ENCODE measurements around the gene UPK2. TPM values are rescaled to one million over a fixed set of nuclear protein-coding genes. Genes with fewer than 3 reads are reported as not detected.
"Not testable (repeated sequence)": the region's sequence is repeated elsewhere in the genome, so short reads cannot be mapped to it uniquely, and the experiment has no call there.

Gene UPK2
- polyA plus RNA-seq, 5 donors: 1.9 to 3.8 (median 3.4) TPM

- no peak for DNase-seq
Measured at GRCh38 chr11:118933486-118933885, 22.6 kb upstream of the UPK2 start.

- no peak for DNase-seq
Measured at GRCh38 chr11:118935376-118935775, 20.7 kb upstream of the UPK2 start.

- no peak for DNase-seq
Measured at GRCh38 chr11:118938491-118939403, 17.4 kb upstream of the UPK2 start.

GRCh38 chr11:118939404-118939915 lies 16.6 kb upstream of the UPK2 start:
- DNase-seq: no peak

GRCh38 chr11:118939953-118940598 lies 16.0 kb upstream of the UPK2 start:
- no peak for DNase-seq

GRCh38 chr11:118947091-118947490 lies 9.0 kb upstream of the UPK2 start:
- DNase-seq: no peak

GRCh38 chr11:118948000-118948399 lies 8.1 kb upstream of the UPK2 start:
- no peak for DNase-seq

GRCh38 chr11:118953265-118953664 lies 2.8 kb upstream of the UPK2 start:
- DNase-seq: no peak

GRCh38 chr11:118953976-118954375 lies 2.1 kb upstream of the UPK2 start:
- DNase-seq: not testable (repeated sequence)

GRCh38 chr11:118956847-118957469 lies 860 bp downstream of the UPK2 start:
- DNase-seq: no peak

GRCh38 chr11:118957549-118957948 lies 1.5 kb downstream of the UPK2 start:
- DNase-seq: no peak

GRCh38 chr11:118957968-118958367 lies 1.9 kb downstream of the UPK2 start:
- DNase-seq: no peak

- DNase-seq: no peak
Measured at GRCh38 chr11:118958577-118958976, 2.5 kb downstream of the UPK2 start.

- no peak for DNase-seq
Measured at GRCh38 chr11:118961189-118961588, 5.1 kb downstream of the UPK2 start.

- no peak for DNase-seq
Measured at GRCh38 chr11:118961591-118961990, 5.5 kb downstream of the UPK2 start.

GRCh38 chr11:118969508-118969907 lies 13.4 kb downstream of the UPK2 start:
- not testable (repeated sequence) for DNase-seq

- DNase-seq: no peak
Measured at GRCh38 chr11:118971646-118972045, 15.5 kb downstream of the UPK2 start, which contains the start of gene FOXR1. Gene FOXR1 (plus strand): TSS chr11:118971761. CDS start chr11:118971932, 171 bp downstream.

- no peak for DNase-seq
Measured at GRCh38 chr11:118973985-118974384, 17.9 kb downstream of the UPK2 start.

GRCh38 chr11:118975771-118976709 lies 19.9 kb downstream of the UPK2 start:
- DNase-seq: no peak

- no peak for DNase-seq
Measured at GRCh38 chr11:118979434-118979833, 23.3 kb downstream of the UPK2 start.
